Mesothelial cell of epicardium (in vitro differentiated cells): ENCODE data around the gene NOS3. TPM values are rescaled to one million over a fixed set of nuclear protein-coding genes. Genes with fewer than 3 reads are reported as not detected.

Source experiments
- DNase-seq, 2 experiments: peaks; one replicate each; pipeline ENCODE4 v3.0.0; 2021; ENCODE audit warnings: low spot score in 2 of 2; ENCODE audit not compliant: unreplicated experiment in 2 of 2
- H3K27ac Mint-ChIP-seq: 2 replicates; pipeline ENCODE4 v1.8.0; 2021; ENCODE audit warnings: mixed read lengths
- H3K27me3 Mint-ChIP-seq: 2 replicates; pipeline ENCODE4 v1.8.0; 2021; ENCODE audit warnings: low read depth, mixed read lengths
- H3K36me3 Mint-ChIP-seq: 2 replicates; pipeline ENCODE4 v1.8.0; 2021; ENCODE audit warnings: mixed read lengths
- H3K4me1 Mint-ChIP-seq: 2 replicates; pipeline ENCODE4 v1.8.0; 2021; ENCODE audit warnings: mixed read lengths
- H3K4me3 Mint-ChIP-seq: 2 replicates; pipeline ENCODE4 v1.8.0; 2021; ENCODE audit warnings: mild to moderate bottlenecking, moderate library complexity, mixed read lengths
- H3K9me3 Mint-ChIP-seq: 2 replicates; pipeline ENCODE4 v1.8.0; 2021; ENCODE audit warnings: mixed read lengths
- CTCF ChIP-seq: fragments of 200-600 bp; sonication (generic); IDR thresholded peaks from one replicate; pipeline ENCODE4 v1.5.0; 2021; ENCODE audit warnings: antibody characterized with exemption; ENCODE audit not compliant: unreplicated experiment
- total RNA-seq: library from RNA; stranded (reverse); gene quantifications from 3 replicates; pipeline ENCODE4 v1.2.1, GENCODE V29; 2021

Gene NOS3
- total RNA-seq, 1 donor from 2014 or later = 6.0 TPM

DNA sequence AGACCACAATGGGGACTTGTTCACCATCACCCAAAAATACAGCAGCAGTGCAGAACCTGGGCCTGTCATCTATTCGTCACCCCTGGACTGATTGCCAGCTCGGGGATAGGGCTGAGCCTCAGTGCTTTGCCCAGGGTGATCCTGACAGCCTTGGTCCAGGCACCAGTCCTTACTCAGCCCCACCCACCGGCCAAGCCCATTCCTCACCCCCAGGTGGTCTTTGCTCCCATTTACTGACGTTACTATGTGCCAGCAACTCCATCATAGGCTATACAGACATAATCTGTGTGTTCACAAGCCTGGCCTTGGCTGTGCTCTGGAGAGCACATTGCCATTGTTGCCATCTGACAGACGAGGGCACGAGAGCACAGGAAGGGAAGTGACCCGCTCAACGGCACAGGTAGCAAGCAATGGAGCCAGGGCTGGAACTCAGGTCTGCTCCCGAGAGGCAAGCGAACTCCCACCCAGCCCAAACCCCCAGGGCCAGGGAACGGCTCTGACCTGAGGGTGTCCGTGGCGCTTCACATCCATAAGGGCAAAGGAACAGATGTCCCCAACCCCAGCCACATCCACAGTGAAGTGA lies 26.6 kb downstream of the NOS3 start:
- Mint-ChIP-seq H3K27me3 (peaks cover 56% of the 10 kb centered on the region), H3K27ac (no peak overlapping the region), H3K36me3 (peaks cover 6% of the 10 kb centered on the region), H3K4me1 (peaks cover 34% of the 10 kb centered on the region), H3K9me3 (no peaks in the 10 kb centered on the region), H3K4me3 (peak overlapping the region; percentile 64)
- TF ChIP-seq CTCF = no peak
- DNase-seq = no peak

DNA sequence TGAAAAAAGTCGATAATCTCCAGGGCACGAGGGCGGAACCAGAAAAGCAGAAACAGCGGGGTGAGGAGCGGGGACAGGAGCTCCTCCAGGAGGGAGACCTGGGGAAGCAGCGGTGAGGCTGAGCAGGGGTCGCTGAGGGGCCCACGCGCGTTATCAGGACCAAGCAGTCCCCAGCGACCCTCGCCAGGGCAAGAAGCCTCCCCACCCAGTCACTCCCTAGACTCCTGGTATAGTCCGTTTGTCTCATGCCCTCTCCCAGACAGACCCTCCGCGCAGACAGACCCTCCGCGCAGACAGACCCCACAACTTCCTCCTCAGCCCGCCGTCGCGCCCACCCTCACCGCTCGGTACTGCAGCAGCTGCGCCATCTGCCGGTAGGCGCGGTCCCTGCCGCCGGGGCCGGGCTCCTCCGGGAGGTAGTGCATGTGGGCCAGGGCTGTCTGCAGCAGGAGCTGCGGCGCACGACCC lies 27.2 kb downstream of the NOS3 start:
- peak overlapping the region; percentile 64 for H3K4me3 Mint-ChIP-seq
- DNase-seq = peak; percentile 73 to 93
- peaks cover 34% of the 10 kb centered on the region for H3K4me1 Mint-ChIP-seq
- H3K9me3 Mint-ChIP-seq = no peaks in the 10 kb centered on the region
- H3K27ac Mint-ChIP-seq = no peak overlapping the region
- H3K27me3 Mint-ChIP-seq = peaks cover 52% of the 10 kb centered on the region
- peaks cover 6% of the 10 kb centered on the region for H3K36me3 Mint-ChIP-seq
- peak; percentile 90 for TF ChIP-seq CTCF

DNA sequence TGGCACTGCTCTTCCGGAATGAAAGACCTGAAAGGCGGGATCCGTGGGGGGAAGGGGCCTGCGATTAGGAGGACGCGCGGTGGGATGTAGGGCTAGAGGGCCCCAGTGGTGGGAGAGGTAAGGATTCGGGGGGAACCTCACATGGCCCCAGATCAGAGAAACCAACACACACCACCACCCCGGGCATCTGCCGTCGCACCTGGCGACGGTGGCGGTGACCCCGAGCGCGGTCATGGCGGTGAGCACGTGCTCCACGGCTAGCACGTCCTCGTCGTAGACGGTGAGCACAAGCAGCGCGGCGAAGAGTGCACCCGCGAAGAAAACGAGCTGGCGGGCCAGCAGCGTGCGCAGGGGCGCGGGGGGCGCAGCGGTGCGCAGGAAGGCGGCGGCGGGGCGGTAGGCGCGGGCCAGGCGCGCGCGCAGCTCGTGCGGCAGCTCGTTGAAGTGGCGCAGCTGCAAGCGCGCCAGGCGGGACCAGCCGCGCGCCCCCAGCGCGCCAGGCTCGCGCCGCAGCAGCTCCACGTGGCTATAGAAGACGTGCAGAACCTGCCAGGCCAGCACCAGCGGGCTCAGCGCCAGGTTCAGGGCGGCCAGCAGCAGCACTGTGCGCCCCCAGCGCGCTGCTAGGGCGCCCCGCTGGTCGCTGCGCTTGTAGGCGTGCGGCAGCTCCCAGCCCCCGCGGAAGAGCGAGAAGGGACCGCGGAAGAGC lies 27.8 kb downstream of the NOS3 start:
- Mint-ChIP-seq H3K4me1 (peaks cover 34% of the 10 kb centered on the region), H3K36me3 (peaks cover 6% of the 10 kb centered on the region), H3K27ac (no peak overlapping the region), H3K27me3 (peaks cover 54% of the 10 kb centered on the region), H3K4me3 (peak overlapping the region; percentile 64), H3K9me3 (no peaks in the 10 kb centered on the region)
- TF ChIP-seq CTCF = peak; percentile 16
- DNase-seq = peak in 1 of 2 experiments; percentile 65

GRCh38 chr7:151019130-151019447 lies 28.3 kb downstream of the NOS3 start:
- Mint-ChIP-seq H3K4me1 (peaks cover 34% of the 10 kb centered on the region), H3K36me3 (peaks cover 6% of the 10 kb centered on the region), H3K27me3 (peaks cover 54% of the 10 kb centered on the region), H3K27ac (no peak overlapping the region), H3K9me3 (no peaks in the 10 kb centered on the region), H3K4me3 (peak overlapping the region; percentile 28)
- TF ChIP-seq CTCF = no peak
- DNase-seq = no peak

- Mint-ChIP-seq H3K27ac (no peak overlapping the region), H3K27me3 (peaks cover 48% of the 10 kb centered on the region), H3K4me1 (peaks cover 34% of the 10 kb centered on the region), H3K36me3 (peaks cover 4% of the 10 kb centered on the region), H3K9me3 (no peaks in the 10 kb centered on the region), H3K4me3 (peak overlapping the region; percentile 20)
- no peak for TF ChIP-seq CTCF
- DNase-seq = no peak
Measured at GRCh38 chr7:151020231-151020630, 29.4 kb downstream of the NOS3 start.
